GM18520 (cell line): ENCODE results near the gene RDX.

Experiments used
- ATAC-seq: cut with Tn5 transposase; IDR thresholded peaks from one replicate; pipeline ENCODE4 v1.9.1; 2021; ENCODE audit not compliant: unreplicated experiment

Gene RDX

GRCh38 chr11:110133160-110133559 is 163.3 kb downstream of the RDX start:
- ATAC-seq, result no peak

- no peak for ATAC-seq
Measured at GRCh38 chr11:110131386-110132123, 164.9 kb downstream of the RDX start.

- ATAC-seq, result no peak
Measured at GRCh38 chr11:110130642-110131238, 165.7 kb downstream of the RDX start.

- ATAC-seq, result no peak
Measured at GRCh38 chr11:110128161-110128560, 168.3 kb downstream of the RDX start.

GRCh38 chr11:110126936-110127335 is 169.5 kb downstream of the RDX start:
- ATAC-seq, result no peak

- ATAC-seq, result no peak
Measured at GRCh38 chr11:110125632-110126031, 170.8 kb downstream of the RDX start.
